ENCODE measurements around the gene RFTN2. TPM values are rescaled to one million over a fixed set of nuclear protein-coding genes. Genes with fewer than 3 reads are reported as not detected.
A peak's percentile ranks its signal among the peaks of the same experiment; 100 is the strongest.

Gene RFTN2
- total and polyA plus RNA-seq, 8 donors: 0.45 to 13.3 (median 2.1) TPM

- WGBS, 5 donors: 90 to 95% (median 92%) methylated on average over 2 of the region's 2 CpGs
- Histone ChIP-seq H3K27ac (no peak overlapping the region), H3K27me3 (no peaks in the 10 kb centered on the region), H3K36me3 (peaks cover 0 to 14% (median 6%) of the 10 kb centered on the region in 4 donors), H3K4me3 (no peak overlapping the region), H3K9me3 (peaks cover 0 to 10% (median 4%) of the 10 kb centered on the region in 4 donors), H3K4me1 (peaks cover 0 to 6% (median 0%) of the 10 kb centered on the region in 4 donors)
- TF ChIP-seq, protein P1, sequence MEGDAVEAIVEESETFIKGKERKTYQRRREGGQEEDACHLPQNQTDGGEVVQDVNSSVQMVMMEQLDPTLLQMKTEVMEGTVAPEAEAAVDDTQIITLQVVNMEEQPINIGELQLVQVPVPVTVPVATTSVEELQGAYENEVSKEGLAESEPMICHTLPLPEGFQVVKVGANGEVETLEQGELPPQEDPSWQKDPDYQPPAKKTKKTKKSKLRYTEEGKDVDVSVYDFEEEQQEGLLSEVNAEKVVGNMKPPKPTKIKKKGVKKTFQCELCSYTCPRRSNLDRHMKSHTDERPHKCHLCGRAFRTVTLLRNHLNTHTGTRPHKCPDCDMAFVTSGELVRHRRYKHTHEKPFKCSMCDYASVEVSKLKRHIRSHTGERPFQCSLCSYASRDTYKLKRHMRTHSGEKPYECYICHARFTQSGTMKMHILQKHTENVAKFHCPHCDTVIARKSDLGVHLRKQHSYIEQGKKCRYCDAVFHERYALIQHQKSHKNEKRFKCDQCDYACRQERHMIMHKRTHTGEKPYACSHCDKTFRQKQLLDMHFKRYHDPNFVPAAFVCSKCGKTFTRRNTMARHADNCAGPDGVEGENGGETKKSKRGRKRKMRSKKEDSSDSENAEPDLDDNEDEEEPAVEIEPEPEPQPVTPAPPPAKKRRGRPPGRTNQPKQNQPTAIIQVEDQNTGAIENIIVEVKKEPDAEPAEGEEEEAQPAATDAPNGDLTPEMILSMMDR (IDR thresholded peaks at IDR 0.05): no peak
- no peak for TF ChIP-seq EP300 (IDR thresholded peaks at IDR 0.05)
- no peak for TF ChIP-seq POLR2A (IDR thresholded peaks at IDR 0.05)
- no peak for TF ChIP-seq POLR2AphosphoS5 (IDR thresholded peaks at IDR 0.05)
- intact Hi-C loops (cut with DNase I; ENCODE audit: low total_unique reads): no loop called here
- no peak for DNase-seq
Observed at GRCh38 chr2:197575987-197576386, 99.4 kb downstream of the RFTN2 start.

DNA sequence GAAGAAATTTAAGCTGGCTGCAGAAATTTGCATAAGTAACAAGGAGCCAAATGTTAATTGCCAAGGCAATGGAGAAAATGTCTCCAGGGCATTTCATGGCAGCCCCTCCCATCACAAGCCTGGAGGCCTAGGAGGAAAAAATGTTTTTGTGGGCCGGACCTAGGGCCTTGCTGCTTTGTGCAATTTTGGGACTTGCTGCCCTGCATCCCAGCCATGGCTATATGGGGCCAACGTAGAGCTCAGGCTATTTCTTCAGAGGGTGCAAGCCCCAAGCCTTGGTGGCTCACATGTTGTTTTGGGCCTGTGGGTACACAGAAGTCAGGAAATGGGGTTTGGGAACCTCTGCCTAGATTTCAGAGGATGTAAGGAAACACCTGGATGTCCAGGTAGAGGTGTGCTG is 101.8 kb downstream of the RFTN2 start:
- Histone ChIP-seq H3K4me3 (no peak overlapping the region), H3K4me1 (peaks cover 0 to 6% (median 0%) of the 10 kb centered on the region in 4 donors), H3K36me3 (peaks cover 0 to 14% (median 6%) of the 10 kb centered on the region in 4 donors), H3K27ac (no peak overlapping the region), H3K9me3 (peaks cover 0 to 10% (median 4%) of the 10 kb centered on the region in 4 donors), H3K27me3 (no peaks in the 10 kb centered on the region)
- 96 to 100% (median 100%) methylated on average over 2 of the region's 2 CpGs for WGBS, 5 donors
- no peak for DNase-seq
- TF ChIP-seq POLR2AphosphoS5 (IDR thresholded peaks at IDR 0.05): no peak
- no peak for TF ChIP-seq EP300 (IDR thresholded peaks at IDR 0.05)
- no peak for TF ChIP-seq POLR2A (IDR thresholded peaks at IDR 0.05)
- TF ChIP-seq, protein P1 (IDR thresholded peaks at IDR 0.05): no peak
- intact Hi-C loops (cut with DNase I; ENCODE audit: low total_unique reads): no loop called here

DNA sequence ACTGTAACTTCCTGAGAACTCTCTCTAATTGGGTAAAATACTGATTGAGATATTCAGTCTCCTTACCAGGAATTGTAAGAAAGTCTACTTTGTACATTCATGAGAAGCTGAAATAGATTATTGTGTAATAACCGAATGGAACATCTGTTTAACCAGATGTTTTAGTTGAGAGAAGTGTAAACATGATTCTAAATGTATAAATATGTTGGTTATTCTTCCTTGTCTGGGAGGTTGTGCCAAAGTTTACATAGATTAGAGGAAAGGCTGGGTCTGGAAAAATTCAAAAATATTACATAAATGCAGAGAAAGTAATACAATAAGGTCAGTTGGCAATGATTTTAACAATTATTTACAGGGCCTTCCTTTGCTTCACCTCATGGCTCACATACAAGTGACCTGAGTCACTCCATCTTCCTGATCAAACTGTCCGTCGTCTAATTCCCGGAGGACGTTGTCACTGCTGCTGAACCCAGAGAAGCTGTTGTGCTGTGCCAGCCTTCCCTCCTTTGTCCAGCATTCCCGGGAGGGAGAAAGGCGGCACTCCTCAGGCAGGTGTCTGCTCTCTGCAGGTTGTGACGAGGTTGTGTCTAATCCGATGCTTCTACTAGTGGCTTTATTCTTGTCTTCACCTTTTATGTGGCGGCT is 103.6 kb downstream of the RFTN2 start:
- Histone ChIP-seq H3K27ac (peak overlapping the region in 2 of 5 donors; percentile 26 to 29), H3K27me3 (no peaks in the 10 kb centered on the region), H3K36me3 (peaks cover 0 to 14% (median 6%) of the 10 kb centered on the region in 4 donors), H3K9me3 (peaks cover 0 to 10% (median 4%) of the 10 kb centered on the region in 4 donors), H3K4me1 (peaks cover 0 to 6% (median 0%) of the 10 kb centered on the region in 4 donors), H3K4me3 (no peak overlapping the region)
- WGBS, 5 donors: 66 to 82% (median 70%) methylated on average over 10 of the region's 10 CpGs
- peak in 1 of 2 donors; percentile 16 for DNase-seq
- intact Hi-C loops (cut with DNase I; ENCODE audit: low total_unique reads): no loop called here
- TF ChIP-seq, protein P1 (IDR thresholded peaks at IDR 0.05): no peak
- no peak for TF ChIP-seq POLR2A (IDR thresholded peaks at IDR 0.05)
- TF ChIP-seq EP300 (IDR thresholded peaks at IDR 0.05): no peak
- TF ChIP-seq POLR2AphosphoS5 (IDR thresholded peaks at IDR 0.05): no peak

- Histone ChIP-seq H3K4me1 (no peaks in the 10 kb centered on the region), H3K27ac (peak overlapping the region in 1 of 5 donors; percentile 18), H3K9me3 (no peaks in the 10 kb centered on the region), H3K4me3 (no peak overlapping the region), H3K36me3 (peaks cover 0 to 34% (median 22%) of the 10 kb centered on the region in 4 donors), H3K27me3 (no peaks in the 10 kb centered on the region)
- intact Hi-C loops (cut with DNase I; ENCODE audit: low total_unique reads): no loop called here
- WGBS, 5 donors: 87 to 92% (median 88%) methylated on average over 9 of the region's 9 CpGs
- no peak for DNase-seq
- TF ChIP-seq POLR2A (IDR thresholded peaks at IDR 0.05) (no peak), EP300 (IDR thresholded peaks at IDR 0.05) (no peak), POLR2AphosphoS5 (IDR thresholded peaks at IDR 0.05) (no peak)
- TF ChIP-seq, protein P1 (IDR thresholded peaks at IDR 0.05): no peak
Observed at GRCh38 chr2:197560146-197560665, 115.2 kb downstream of the RFTN2 start.
